Liver (tissue), 2 donors: Measurements from ENCODE around the gene TASOR2.

ENCODE experiments used
- CTCF ChIP-seq: fragments of 150-350 bp; IDR thresholded peaks from 2 replicates; pipeline ENCODE4 v1.5.1; 2017; ENCODE audit warnings: improper control_type of control experiment, low read depth, low read length; ENCODE audit not compliant: missing input control
- YY1 ChIP-seq: IDR thresholded peaks from 2 replicates; pipeline ENCODE4 v1.6.1; 2016; ENCODE audit warnings: antibody characterized with exemption, mild to moderate bottlenecking
- ZBTB33 ChIP-seq: IDR thresholded peaks from 2 replicates; pipeline ENCODE4 v1.6.1; 2016; ENCODE audit warnings: antibody characterized with exemption
- donor health status: healthy.

- TF ChIP-seq CTCF, result no peak
- TF ChIP-seq ZBTB33, result no peak
- TF ChIP-seq YY1, result no peak
These were observed 2.7 kb upstream of the TASOR2 start for GRCh38 chr10:5681930-5682329.
